Measurements from ENCODE around the gene CDC42BPA. TPM values are rescaled to one million over a fixed set of nuclear protein-coding genes. Genes with fewer than 3 reads are reported as not detected.
"Not testable (repeated sequence)": the region's sequence is repeated elsewhere in the genome, so short reads cannot be mapped to it uniquely, and the experiment has no call there.

The CDC42BPA gene
- polyA plus RNA-seq, 1 donor (not counting 4 experiments of a cell fraction or from before 2014, with no cell fraction given), result 9.2 TPM

DNA sequence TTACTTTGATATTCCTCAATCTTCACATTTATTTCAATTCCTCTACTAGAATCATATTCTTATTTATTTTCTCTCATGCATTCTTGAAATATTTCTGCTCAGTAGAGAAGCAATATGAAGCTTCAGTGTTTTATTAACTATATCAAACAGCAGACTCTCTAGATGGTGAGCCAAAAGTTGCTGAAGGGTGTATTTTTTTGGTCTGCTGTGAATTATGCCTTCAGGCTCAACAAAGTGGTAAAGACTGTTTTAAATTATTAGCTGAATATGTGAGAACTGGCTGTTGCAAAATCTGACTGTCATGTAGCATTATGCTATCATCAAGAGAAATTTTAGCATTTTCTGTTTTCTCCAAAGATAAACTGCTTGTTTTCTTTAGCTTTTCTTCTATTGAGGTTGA is 24.9 kb upstream of the CDC42BPA start:
- no peak for FAIRE-seq
- Histone ChIP-seq H4K20me1 (ENCODE audit: control insufficient read depth, extremely low read depth, insufficient read depth, low read length) (no peaks in the 10 kb centered on the region), H3K27me3 (ENCODE audit: control insufficient read depth, extremely low read depth, insufficient read depth, low read length) (no peaks in the 10 kb centered on the region), H3K36me3 (ENCODE audit: control insufficient read depth in 2 of 2, extremely low read depth in 1 of 2, insufficient read depth in 2 of 2, low read length in 2 of 2) (no peaks in the 10 kb centered on the region), H3K9ac (ENCODE audit: control insufficient read depth, extremely low read depth, insufficient read depth, low read length) (no peak overlapping the region), H2AFZ (ENCODE audit: control insufficient read depth, low read length) (no peak overlapping the region), H3K27ac (ENCODE audit: control insufficient read depth, insufficient read depth, low read length) (no peak overlapping the region), H3K4me2 (ENCODE audit: control insufficient read depth, extremely low read depth, insufficient read depth, low read depth, low read length) (no peak overlapping the region), H3K4me3 (ENCODE audit: control insufficient read depth in 2 of 3, extremely low read depth in 1 of 3, insufficient read depth in 2 of 3, low read depth in 1 of 3, low read length in 3 of 3) (no peak overlapping the region), H3K79me2 (ENCODE audit: control insufficient read depth, insufficient read depth, low read length) (no peaks in the 10 kb centered on the region), H3K9me1 (ENCODE audit: control insufficient read depth, extremely low read depth, insufficient read depth, low read length) (no peaks in the 10 kb centered on the region), H3K9me3 (ENCODE audit: control insufficient read depth, low read depth, low read length) (no peaks in the 10 kb centered on the region), H3K4me1 (ENCODE audit: control insufficient read depth, extremely low read depth, insufficient read depth, low read length) (peaks cover 6% of the 10 kb centered on the region)
- dilution Hi-C loops (cut with MboI; ENCODE audit: extremely low pct_ligation_motif_present, low sequenced_read_pairs), result no loop called here
- TF ChIP-seq, protein P1, sequence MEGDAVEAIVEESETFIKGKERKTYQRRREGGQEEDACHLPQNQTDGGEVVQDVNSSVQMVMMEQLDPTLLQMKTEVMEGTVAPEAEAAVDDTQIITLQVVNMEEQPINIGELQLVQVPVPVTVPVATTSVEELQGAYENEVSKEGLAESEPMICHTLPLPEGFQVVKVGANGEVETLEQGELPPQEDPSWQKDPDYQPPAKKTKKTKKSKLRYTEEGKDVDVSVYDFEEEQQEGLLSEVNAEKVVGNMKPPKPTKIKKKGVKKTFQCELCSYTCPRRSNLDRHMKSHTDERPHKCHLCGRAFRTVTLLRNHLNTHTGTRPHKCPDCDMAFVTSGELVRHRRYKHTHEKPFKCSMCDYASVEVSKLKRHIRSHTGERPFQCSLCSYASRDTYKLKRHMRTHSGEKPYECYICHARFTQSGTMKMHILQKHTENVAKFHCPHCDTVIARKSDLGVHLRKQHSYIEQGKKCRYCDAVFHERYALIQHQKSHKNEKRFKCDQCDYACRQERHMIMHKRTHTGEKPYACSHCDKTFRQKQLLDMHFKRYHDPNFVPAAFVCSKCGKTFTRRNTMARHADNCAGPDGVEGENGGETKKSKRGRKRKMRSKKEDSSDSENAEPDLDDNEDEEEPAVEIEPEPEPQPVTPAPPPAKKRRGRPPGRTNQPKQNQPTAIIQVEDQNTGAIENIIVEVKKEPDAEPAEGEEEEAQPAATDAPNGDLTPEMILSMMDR (optimal IDR thresholded peaks at IDR 0.05 in 1 of 3, IDR thresholded peaks at IDR 0.05 in 1 of 3, conservative IDR thresholded peaks at IDR 0.05 in 1 of 3; ENCODE audit: extremely low read depth in 1 of 3, insufficient read depth in 2 of 3, low read length in 3 of 3), result no peak
- TF ChIP-seq EZH2 (IDR thresholded peaks at IDR 0.05; ENCODE audit: low read length), result no peak
- no peak for DNase-seq (ENCODE audit: low read depth, low spot score)

DNA sequence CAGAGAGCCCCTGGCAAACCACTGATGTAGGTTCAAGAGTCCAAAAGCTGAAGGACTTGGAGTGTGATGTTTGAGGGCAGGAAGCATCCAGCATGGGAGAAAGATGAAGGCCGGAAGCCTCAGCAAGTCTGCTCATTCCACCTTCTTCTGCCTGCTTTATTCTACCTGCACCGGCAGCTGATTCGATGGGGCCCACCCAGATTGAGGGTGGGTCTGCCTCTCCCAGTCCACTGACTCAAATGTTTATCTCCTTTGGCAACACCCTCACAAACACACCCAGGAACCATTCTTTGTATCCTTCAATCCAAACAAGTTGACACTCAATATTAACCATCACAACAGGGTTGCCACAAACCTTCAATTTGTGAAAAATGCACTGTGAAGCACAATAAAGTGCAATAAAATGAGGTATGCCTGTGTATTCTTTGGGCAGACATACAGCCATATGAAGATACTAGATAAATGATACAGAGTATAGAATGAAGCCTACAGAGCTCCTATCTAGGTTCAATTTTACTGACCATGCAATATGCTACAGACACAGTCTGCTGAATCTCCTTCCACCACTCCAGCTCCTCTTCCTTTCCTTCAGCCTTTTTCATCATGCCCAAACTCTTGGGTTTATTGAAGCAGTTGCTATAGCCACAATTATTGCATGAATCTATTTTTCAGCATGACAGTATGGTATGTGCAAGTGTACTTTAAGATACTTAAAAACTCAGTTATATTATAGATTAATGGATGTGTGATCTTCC is 24.0 kb upstream of the CDC42BPA start:
- H3K4me1 ChIP-seq (ENCODE audit: control insufficient read depth, extremely low read depth, insufficient read depth, low read length), result peaks cover 6% of the 10 kb centered on the region
- no peak overlapping the region for H3K27ac ChIP-seq (ENCODE audit: control insufficient read depth, insufficient read depth, low read length)
- no peak overlapping the region for H3K9ac ChIP-seq (ENCODE audit: control insufficient read depth, extremely low read depth, insufficient read depth, low read length)
- H3K9me1 ChIP-seq (ENCODE audit: control insufficient read depth, extremely low read depth, insufficient read depth, low read length), result no peaks in the 10 kb centered on the region
- no peak overlapping the region for H2AFZ ChIP-seq (ENCODE audit: control insufficient read depth, low read length)
- H3K4me3 ChIP-seq (ENCODE audit: control insufficient read depth in 2 of 3, extremely low read depth in 1 of 3, insufficient read depth in 2 of 3, low read depth in 1 of 3, low read length in 3 of 3), result no peak overlapping the region
- H3K79me2 ChIP-seq (ENCODE audit: control insufficient read depth, insufficient read depth, low read length), result no peaks in the 10 kb centered on the region
- H3K4me2 ChIP-seq (ENCODE audit: control insufficient read depth, extremely low read depth, insufficient read depth, low read depth, low read length), result no peak overlapping the region
- TF ChIP-seq EZH2 (IDR thresholded peaks at IDR 0.05; ENCODE audit: low read length), result no peak
- H3K9me3 ChIP-seq (ENCODE audit: control insufficient read depth, low read depth, low read length), result no peaks in the 10 kb centered on the region
- DNase-seq (ENCODE audit: low read depth, low spot score), result no peak
- dilution Hi-C loops (cut with MboI; ENCODE audit: extremely low pct_ligation_motif_present, low sequenced_read_pairs), result no loop called here
- H3K27me3 ChIP-seq (ENCODE audit: control insufficient read depth, extremely low read depth, insufficient read depth, low read length), result no peaks in the 10 kb centered on the region
- no peak for FAIRE-seq
- no peaks in the 10 kb centered on the region for H3K36me3 ChIP-seq (ENCODE audit: control insufficient read depth in 2 of 2, extremely low read depth in 1 of 2, insufficient read depth in 2 of 2, low read length in 2 of 2)
- H4K20me1 ChIP-seq (ENCODE audit: control insufficient read depth, extremely low read depth, insufficient read depth, low read length), result no peaks in the 10 kb centered on the region

DNA sequence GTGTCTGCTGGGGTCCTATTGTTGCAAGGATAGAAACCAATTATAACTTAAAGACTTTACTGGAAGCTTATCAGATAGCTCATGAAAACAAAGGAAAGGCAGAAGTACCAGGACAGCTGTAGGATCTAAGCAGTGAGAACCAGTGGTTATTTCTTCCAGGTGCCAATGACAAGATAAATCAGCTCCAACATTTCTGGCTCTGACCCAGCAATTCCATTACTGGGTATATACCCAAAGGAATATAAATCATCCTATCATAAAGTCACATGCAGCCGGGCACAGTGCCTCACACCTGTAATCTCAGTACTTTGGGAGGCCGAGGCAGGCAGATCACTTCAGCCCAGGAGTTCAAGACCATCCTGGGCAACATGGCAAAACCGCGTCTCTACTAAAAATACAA is 17.8 kb upstream of the CDC42BPA start:
- H3K79me2 ChIP-seq (ENCODE audit: control insufficient read depth, insufficient read depth, low read length); H3K27ac ChIP-seq (ENCODE audit: control insufficient read depth, insufficient read depth, low read length); dilution Hi-C loops (cut with MboI; ENCODE audit: extremely low pct_ligation_motif_present, low sequenced_read_pairs); H3K4me2 ChIP-seq (ENCODE audit: control insufficient read depth, extremely low read depth, insufficient read depth, low read depth, low read length); H3K27me3 ChIP-seq (ENCODE audit: control insufficient read depth, extremely low read depth, insufficient read depth, low read length); H4K20me1 ChIP-seq (ENCODE audit: control insufficient read depth, extremely low read depth, insufficient read depth, low read length); H3K9me3 ChIP-seq (ENCODE audit: control insufficient read depth, low read depth, low read length); H3K4me3 ChIP-seq (ENCODE audit: control insufficient read depth in 2 of 3, extremely low read depth in 1 of 3, insufficient read depth in 2 of 3, low read depth in 1 of 3, low read length in 3 of 3); H3K9ac ChIP-seq (ENCODE audit: control insufficient read depth, extremely low read depth, insufficient read depth, low read length); H2AFZ ChIP-seq (ENCODE audit: control insufficient read depth, low read length); H3K4me1 ChIP-seq (ENCODE audit: control insufficient read depth, extremely low read depth, insufficient read depth, low read length); H3K36me3 ChIP-seq (ENCODE audit: control insufficient read depth in 2 of 2, extremely low read depth in 1 of 2, insufficient read depth in 2 of 2, low read length in 2 of 2); FAIRE-seq; DNase-seq (ENCODE audit: low read depth, low spot score); H3K9me1 ChIP-seq (ENCODE audit: control insufficient read depth, extremely low read depth, insufficient read depth, low read length): not testable (repeated sequence)
